K562 (cell line): ENCODE measurements around the gene RNF223. TPM values are rescaled to one million over a fixed set of nuclear protein-coding genes. Genes with fewer than 3 reads are reported as not detected.
A peak's percentile ranks its signal among the peaks of the same experiment; 100 is the strongest.

Source experiments
- BRF1 ChIP-seq: IDR thresholded peaks from 3 replicates; pipeline ENCODE4 v1.6.1; 2011; ENCODE audit warnings: borderline replicate concordance, mild to moderate bottlenecking; ENCODE audit not compliant: insufficient read length; ENCODE audit errors: extremely low read depth
- CHD1 ChIP-seq: fragments of 200-600 bp; sonication (generic); IDR thresholded peaks from one replicate; pipeline ENCODE4 v1.6.1; 2012; ENCODE audit warnings: mild to moderate bottlenecking, moderate library complexity, low read length, inconsistent platforms
- LARP7 ChIP-seq: fragments of 450-650 bp; IDR thresholded peaks from 2 replicates; pipeline ENCODE4 v1.6.1; 2016
- MAFG ChIP-seq: fragments of 450-650 bp; conservative IDR thresholded peaks from 2 replicates; pipeline ENCODE4 v1.6.1; 2016; ENCODE audit warnings: missing genetic modification characterization, missing compliant biosample characterization
- NBN ChIP-seq: fragments of 450-650 bp; IDR thresholded peaks from 2 replicates; pipeline ENCODE4 v1.6.1; 2016; ENCODE audit warnings: low read depth, mild to moderate bottlenecking
- REST ChIP-seq, 2 experiments: fragments of 450-650 bp; formaldehyde crosslinking in 1 of 2; IDR thresholded peaks; 2 replicates each; pipeline versions ENCODE4 v1.4.0 to v1.6.1; 2014 to 2020; ENCODE audit warnings: mild to moderate bottlenecking in 2 of 2, borderline replicate concordance in 1 of 2, low read depth in 1 of 2
- RFX5 ChIP-seq: IDR thresholded peaks from 2 replicates; pipeline ENCODE4 v1.6.1; 2011; ENCODE audit warnings: low read depth, mild to moderate bottlenecking, improper control_type of control experiment, low read length
- RREB1 ChIP-seq: fragments of 250-450 bp; sonication (Bioruptor Pico); IDR thresholded peaks from 2 replicates; pipeline ENCODE4 v1.4.0; 2020
- SIN3A ChIP-seq, 2 experiments: fragments of 150-350 bp in 1 of 2; IDR thresholded peaks; 2 replicates each; pipeline ENCODE4 v1.6.1; 2011 to 2016; ENCODE audit warnings: borderline replicate concordance in 2 of 2, low read depth in 2 of 2, low read length in 2 of 2, mild to moderate bottlenecking in 2 of 2, moderate library complexity in 2 of 2; ENCODE audit not compliant: control insufficient read depth in 1 of 2
- SIRT6 ChIP-seq: IDR thresholded peaks from one replicate; pipeline ENCODE4 v1.6.1; 2012; ENCODE audit warnings: low read depth, mild to moderate bottlenecking, control low read depth, inconsistent platforms, low read length, moderate library complexity
- TBP ChIP-seq: optimal IDR thresholded peaks from 2 replicates; pipeline ENCODE3; 2011; ENCODE audit warnings: low read depth, low read length, improper control_type of control experiment
- U2AF1 ChIP-seq: fragments of 200-400 bp; formaldehyde crosslinking; optimal IDR thresholded peaks from 2 replicates; pipeline ENCODE3; 2017; ENCODE audit warnings: mild to moderate bottlenecking, low read depth, low read length, moderate library complexity
- polyA plus RNA-seq, 8 experiments: library from polyadenylated mRNA; depleted of rRNA in 4 of 8; stranded (reverse) in 5 of 8; unstranded in 3 of 8; fragments of >200 nt; fragmentation: Nextera tagmentation in 2 of 8; fragmentation: Illumina TruSeq in 1 of 8; extraction: Ambion mirVana in 2 of 8; extraction: Trizol in 1 of 8; gene quantifications; 2 replicates each; pipeline versions ENCODE4 v1.2.1 to v1.2.3, GENCODE V29; 2011 to 2014; ENCODE audit warnings: inconsistent platforms in 1 of 8, missing spikeins in 1 of 8
- total RNA-seq, 7 experiments: library from RNA; depleted of rRNA in 6 of 7; stranded (reverse); fragments of >200 nt in 6 of 7; fragmentation: Illumina TruSeq in 2 of 7; extraction: Trizol in 2 of 7; gene quantifications; 2 replicates each; pipeline versions ENCODE4 v1.2.1 to v1.2.3, GENCODE V29; 2011 to 2021; ENCODE audit warnings: low replicate concordance in 1 of 7

RNF223 gene
- total and polyA plus RNA-seq, 9 of the 15 experiments (the other 6 are each of a cell fraction or from before 2014, with no cell fraction given) = 0.04 to 0.32 TPM; not detected in 7

GRCh38 chr1:1063945-1064831 lies 9.9 kb downstream of the RNF223 start (continued):
- no peak for TF ChIP-seq RREB1 (CRISPR knock-in tag)
- no peak for TF ChIP-seq MAFG
- TF ChIP-seq CHD1 = peak; percentile 96
- TF ChIP-seq SIRT6 = no peak
- peak; percentile 35; the same call in 1 of the 2 replicates for TF ChIP-seq NBN
- no peak for TF ChIP-seq U2AF1
- no peak for TF ChIP-seq RFX5
- TF ChIP-seq SIN3A (IDR thresholded peaks at IDR 0.05; ENCODE audit: borderline replicate concordance in 2 of 2, control insufficient read depth in 1 of 2, low read depth in 2 of 2, low read length in 2 of 2) = peak in 1 of 2 experiments; percentile 37; a peak in 1 of 4 replicates
- peak; percentile 88 for TF ChIP-seq REST (IDR thresholded peaks at IDR 0.05; ENCODE audit: borderline replicate concordance)
- TF ChIP-seq REST (CRISPR knock-in tag; IDR thresholded peaks at IDR 0.05; ENCODE audit: low read depth) = no peak; the same call in 1 of the 2 replicates
- TF ChIP-seq BRF1 = no peak
- TF ChIP-seq LARP7 = no peak
- no peak for TF ChIP-seq TBP
